BE2C (cell line): ENCODE data around the gene SFXN3.

Experiments
- DNase-seq: peaks from one replicate; pipeline ENCODE4 v3.0.0-alpha.2; 2020
- H3K27me3 ChIP-seq: fragments of 250-450 bp; sonication (Bioruptor Pico); 2 replicates; pipeline ENCODE4 v1.5.1; 2020; ENCODE audit warnings: mild to moderate bottlenecking
- H3K36me3 ChIP-seq: fragments of 250-450 bp; sonication (Bioruptor Pico); 2 replicates; pipeline ENCODE4 v1.5.1; 2020; ENCODE audit warnings: mild to moderate bottlenecking
- H3K4me1 ChIP-seq: fragments of 250-450 bp; sonication (Bioruptor Pico); 2 replicates; pipeline ENCODE4 v1.5.1; 2020
- H3K4me3 ChIP-seq: 2 replicates; pipeline ENCODE4 v1.5.1; 2011; ENCODE audit warnings: low read depth, low read length
- H3K9me3 ChIP-seq: fragments of 250-450 bp; sonication (Bioruptor Pico); 2 replicates; pipeline ENCODE4 v1.5.1; 2020
- TF ChIP-seq, protein P1 (sequence below): IDR thresholded peaks from 2 replicates; pipeline ENCODE4 v1.5.1; 2012; ENCODE audit warnings: mild to moderate bottlenecking, low read depth, low read length

The SFXN3 gene

DNA sequence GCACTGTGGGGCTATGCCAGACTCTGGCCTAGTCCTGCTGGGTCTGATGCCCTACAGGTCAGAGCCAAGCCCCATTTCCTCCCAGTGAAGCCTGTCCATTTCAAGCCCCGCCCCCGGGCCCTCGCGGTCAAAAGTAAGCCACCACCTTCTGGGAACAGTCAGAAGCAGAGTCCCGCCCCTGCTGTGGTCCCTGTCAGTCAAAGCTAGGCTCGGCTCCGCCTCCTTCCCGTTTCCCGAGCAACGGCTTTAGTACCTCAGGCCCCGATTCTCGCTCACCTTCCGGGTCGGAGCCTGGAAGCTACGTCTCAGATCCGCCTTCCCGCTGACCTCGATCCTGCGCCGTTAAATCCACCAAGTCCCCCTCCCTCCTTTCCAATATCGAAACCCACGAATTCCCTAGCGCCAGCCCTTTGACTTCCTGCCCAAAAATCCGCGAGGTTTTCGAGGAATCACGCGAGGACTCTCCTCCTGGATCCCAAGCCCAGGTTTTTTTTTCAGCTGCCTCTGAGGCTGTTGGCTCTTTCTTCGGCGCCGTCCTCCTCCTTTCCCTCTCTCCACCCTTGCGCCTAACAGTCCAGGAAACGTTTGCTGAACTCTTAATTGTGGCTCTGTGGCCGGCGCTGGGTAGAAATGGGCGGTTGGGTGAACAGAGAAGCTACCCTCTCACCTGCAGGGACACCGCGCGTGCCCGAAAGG lies 11.8 kb downstream of the SFXN3 start:
- Histone ChIP-seq H3K36me3 (no peaks in the 10 kb centered on the region), H3K27me3 (no peaks in the 10 kb centered on the region), H3K4me1 (peaks cover 18% of the 10 kb centered on the region), H3K4me3 (peak overlapping the region; percentile 70), H3K9me3 (no peaks in the 10 kb centered on the region)
- TF ChIP-seq, protein P1, sequence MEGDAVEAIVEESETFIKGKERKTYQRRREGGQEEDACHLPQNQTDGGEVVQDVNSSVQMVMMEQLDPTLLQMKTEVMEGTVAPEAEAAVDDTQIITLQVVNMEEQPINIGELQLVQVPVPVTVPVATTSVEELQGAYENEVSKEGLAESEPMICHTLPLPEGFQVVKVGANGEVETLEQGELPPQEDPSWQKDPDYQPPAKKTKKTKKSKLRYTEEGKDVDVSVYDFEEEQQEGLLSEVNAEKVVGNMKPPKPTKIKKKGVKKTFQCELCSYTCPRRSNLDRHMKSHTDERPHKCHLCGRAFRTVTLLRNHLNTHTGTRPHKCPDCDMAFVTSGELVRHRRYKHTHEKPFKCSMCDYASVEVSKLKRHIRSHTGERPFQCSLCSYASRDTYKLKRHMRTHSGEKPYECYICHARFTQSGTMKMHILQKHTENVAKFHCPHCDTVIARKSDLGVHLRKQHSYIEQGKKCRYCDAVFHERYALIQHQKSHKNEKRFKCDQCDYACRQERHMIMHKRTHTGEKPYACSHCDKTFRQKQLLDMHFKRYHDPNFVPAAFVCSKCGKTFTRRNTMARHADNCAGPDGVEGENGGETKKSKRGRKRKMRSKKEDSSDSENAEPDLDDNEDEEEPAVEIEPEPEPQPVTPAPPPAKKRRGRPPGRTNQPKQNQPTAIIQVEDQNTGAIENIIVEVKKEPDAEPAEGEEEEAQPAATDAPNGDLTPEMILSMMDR: no peak
- DNase-seq: peak; percentile 95

DNA sequence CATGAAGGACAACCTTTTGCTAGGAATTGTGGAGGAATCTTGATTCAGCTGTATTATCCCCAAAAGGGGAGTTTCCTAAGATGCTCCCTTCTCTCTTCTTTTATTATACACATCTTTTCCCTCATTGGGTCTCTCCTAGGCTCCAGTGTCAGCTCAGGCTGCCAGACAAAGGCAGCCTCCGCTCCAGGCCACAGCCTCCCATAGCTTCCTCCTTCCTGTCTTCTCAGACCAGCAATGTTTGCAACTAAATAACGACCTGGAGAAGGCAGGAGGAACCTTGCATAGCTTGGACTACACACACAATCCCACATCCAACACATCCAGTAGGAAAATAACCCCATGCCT lies 12.3 kb downstream of the SFXN3 start:
- TF ChIP-seq, protein P1: no peak
- Histone ChIP-seq H3K9me3 (no peaks in the 10 kb centered on the region), H3K27me3 (no peaks in the 10 kb centered on the region), H3K4me3 (peak overlapping the region; percentile 70), H3K4me1 (peaks cover 18% of the 10 kb centered on the region), H3K36me3 (no peaks in the 10 kb centered on the region)
- no peak for DNase-seq

DNA sequence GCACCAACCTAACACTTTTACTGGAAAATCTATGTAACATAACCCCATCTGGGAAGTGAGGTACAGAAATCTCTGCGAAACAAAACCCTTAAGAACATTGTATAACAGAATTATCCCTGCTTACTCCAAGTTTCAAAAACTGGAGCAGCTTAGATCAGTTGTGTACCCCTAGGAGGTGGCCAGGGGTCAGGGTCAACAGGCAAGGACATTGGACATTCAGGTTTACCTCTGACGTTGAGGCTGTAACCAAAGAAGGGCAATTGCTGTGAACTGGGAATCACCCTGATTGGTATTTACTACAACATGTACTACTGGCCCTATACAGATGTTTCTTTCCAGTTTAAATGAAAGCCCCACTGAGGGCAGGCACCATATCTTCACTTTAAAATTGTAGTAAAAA lies 13.1 kb downstream of the SFXN3 start:
- Histone ChIP-seq H3K4me1 (peaks cover 18% of the 10 kb centered on the region), H3K27me3 (no peaks in the 10 kb centered on the region), H3K9me3 (no peaks in the 10 kb centered on the region), H3K4me3 (no peak overlapping the region), H3K36me3 (no peaks in the 10 kb centered on the region)
- TF ChIP-seq, protein P1: no peak
- no peak for DNase-seq

DNA sequence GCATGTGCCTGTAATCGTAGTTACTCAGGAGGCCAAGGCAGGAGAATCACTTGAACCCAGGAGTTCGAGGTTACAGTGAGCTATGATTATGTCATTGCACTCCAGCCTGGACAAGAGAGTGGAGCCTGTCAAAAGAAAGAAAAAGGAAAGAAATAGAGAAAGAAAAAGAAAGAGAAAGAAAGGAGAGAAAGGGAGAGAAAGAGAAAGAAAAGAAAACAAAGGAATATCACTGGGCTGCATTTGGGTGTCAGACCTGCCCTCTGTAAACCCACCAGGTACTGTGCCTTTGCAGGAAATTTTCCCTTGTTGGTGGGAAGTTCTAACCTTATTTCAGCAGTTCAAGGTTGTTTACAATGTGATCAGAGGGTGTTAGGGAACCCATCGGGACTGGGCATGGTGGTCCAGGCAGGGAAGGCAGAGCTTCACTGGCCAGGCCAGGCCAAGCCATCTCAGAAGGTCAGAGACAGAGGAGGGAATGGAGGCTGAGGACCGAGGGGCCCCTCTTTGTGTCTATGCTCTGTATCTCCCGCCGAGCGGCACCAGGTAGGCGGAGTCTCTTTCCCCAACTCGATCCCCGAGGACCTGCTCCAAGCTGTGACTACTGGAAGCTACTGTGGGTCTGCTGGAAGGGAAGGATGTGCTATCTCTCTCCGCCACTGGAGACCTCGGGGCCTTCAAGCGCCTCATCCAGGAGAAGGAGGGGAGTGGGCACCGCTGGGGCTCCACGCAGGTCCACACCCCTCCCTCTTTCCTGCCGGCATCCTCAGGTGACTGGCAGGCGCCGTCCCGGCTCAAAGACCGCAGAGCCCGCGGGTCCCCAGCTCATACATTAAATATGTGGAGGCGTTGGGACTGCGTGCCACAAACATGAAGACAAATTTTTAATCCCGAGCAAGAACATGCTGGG lies 15.6 kb downstream of the SFXN3 start:
- TF ChIP-seq, protein P1: no peak
- peaks cover 18% of the 10 kb centered on the region for H3K4me1 ChIP-seq
- H3K27me3 ChIP-seq: no peaks in the 10 kb centered on the region
- no peaks in the 10 kb centered on the region for H3K36me3 ChIP-seq
- peak; percentile 38 for DNase-seq
- H3K4me3 ChIP-seq: no peak overlapping the region
- H3K9me3 ChIP-seq: no peaks in the 10 kb centered on the region

DNA sequence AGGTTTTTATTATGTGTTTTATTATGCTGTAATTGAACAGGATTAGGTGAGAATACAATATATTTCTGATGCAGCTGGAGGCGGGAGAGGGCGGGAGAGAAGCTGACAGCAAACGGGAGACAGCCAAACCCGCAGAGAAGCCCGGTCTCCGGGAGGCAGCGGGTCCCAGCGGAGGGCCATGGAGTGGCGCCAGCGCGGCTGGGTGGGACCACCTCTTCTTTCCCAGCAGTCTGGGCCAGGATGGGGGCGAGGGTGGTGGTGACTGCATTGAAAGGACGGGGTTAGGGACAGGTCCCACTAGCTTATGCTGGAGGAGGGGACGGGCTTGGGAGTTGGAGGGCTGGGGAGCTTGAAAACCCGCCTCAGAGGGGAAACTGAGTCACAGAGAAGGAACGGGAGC lies 16.2 kb downstream of the SFXN3 start:
- Histone ChIP-seq H3K4me1 (peaks cover 12% of the 10 kb centered on the region), H3K4me3 (no peak overlapping the region), H3K9me3 (no peaks in the 10 kb centered on the region), H3K36me3 (no peaks in the 10 kb centered on the region), H3K27me3 (no peaks in the 10 kb centered on the region)
- TF ChIP-seq, protein P1: no peak
- DNase-seq: no peak
